DMS79 (cell line): ENCODE results near the gene CCT7.
A peak's percentile ranks its signal among the peaks of the same experiment; 100 is the strongest.

Source experiments
- DNase-seq: peaks from one replicate; lab custom pipeline; 2025; lab: John Stamatoyannopoulos, UW

Gene CCT7

GRCh38 chr2:73294239-73294638, 60.1 kb downstream of the CCT7 start:
- no peak for DNase-seq

GRCh38 chr2:73295751-73296400, 61.8 kb downstream of the CCT7 start:
- DNase-seq: no peak

- peak; percentile 14 for DNase-seq
Measured at GRCh38 chr2:73297151-73297559, 63.0 kb downstream of the CCT7 start.

- no peak for DNase-seq
Measured at GRCh38 chr2:73297586-73297985, 63.5 kb downstream of the CCT7 start.

- DNase-seq: no peak
Measured at GRCh38 chr2:73300926-73301325, 66.8 kb downstream of the CCT7 start.

GRCh38 chr2:73301636-73302035, 67.5 kb downstream of the CCT7 start:
- no peak for DNase-seq
